HG02763 (cell line): Measurements from ENCODE around the gene SFXN2.
"Not testable (repeated sequence)": the region's sequence is repeated elsewhere in the genome, so short reads cannot be mapped to it uniquely, and the experiment has no call there.

Experiments
- ATAC-seq: cut with Tn5 transposase; IDR thresholded peaks from one replicate; pipeline ENCODE4 v1.9.1; 2021; ENCODE audit warnings: mild to moderate bottlenecking, moderate library complexity; ENCODE audit not compliant: unreplicated experiment

Gene SFXN2

GRCh38 chr10:102752266-102752930, 38.0 kb downstream of the SFXN2 start:
- no peak for ATAC-seq

DNA sequence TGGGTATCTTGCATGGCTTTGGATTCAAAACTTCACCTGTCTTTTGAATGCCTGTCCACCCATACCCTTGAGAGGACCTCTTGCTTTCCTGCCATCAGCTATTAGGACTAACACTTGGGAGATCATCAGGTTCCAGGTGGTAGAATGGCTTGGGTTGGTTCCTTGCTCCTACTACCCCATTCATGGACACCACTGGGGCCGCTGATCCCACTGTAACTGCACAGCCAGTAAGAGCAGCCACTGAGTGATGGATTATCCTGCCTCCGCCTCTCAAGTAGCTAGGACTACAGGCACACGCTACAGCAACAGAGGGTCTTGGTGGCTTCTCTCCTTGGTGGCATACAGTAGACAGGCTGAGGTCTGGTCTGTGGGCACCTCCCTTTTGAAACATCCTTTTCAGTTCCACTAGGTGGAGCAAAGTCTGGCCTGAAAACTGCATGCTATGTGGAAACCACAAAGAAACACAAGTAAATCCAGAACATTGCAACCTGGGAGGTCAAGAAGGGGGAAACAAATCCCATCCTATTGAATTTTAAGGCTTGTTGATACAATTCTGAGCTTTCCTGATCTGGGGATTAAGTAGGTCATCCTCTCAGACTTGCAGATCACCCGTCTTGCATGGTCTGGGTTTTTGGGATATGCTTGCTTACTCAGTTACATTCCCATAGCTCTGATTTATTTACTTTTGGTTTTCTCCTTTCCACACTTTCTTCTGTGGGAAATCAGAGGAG, 38.7 kb downstream of the SFXN2 start:
- no peak for ATAC-seq

GRCh38 chr10:102753718-102754117, 39.3 kb downstream of the SFXN2 start:
- ATAC-seq: no peak

DNA sequence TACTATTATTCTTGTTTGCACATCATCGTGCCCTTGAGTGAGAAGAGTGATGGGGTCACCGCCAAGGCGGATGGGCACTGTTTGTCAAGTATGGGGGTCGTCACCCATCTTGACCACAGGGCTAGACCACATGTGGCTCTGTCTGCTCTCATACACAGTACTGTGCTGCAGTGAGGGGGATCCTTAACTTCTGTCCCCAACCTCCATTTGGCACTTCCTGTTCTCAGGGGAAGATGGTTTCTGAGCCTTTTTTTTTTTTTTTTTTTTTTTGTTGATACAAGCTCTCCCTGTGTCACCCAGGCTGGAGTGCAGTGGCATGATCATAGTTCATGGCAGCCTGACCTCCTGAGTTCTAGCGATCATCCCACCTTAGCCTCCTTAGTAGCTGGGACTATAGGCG, 42.9 kb downstream of the SFXN2 start:
- no peak for ATAC-seq

GRCh38 chr10:102758240-102758932, 44.0 kb downstream of the SFXN2 start:
- no peak for ATAC-seq

DNA sequence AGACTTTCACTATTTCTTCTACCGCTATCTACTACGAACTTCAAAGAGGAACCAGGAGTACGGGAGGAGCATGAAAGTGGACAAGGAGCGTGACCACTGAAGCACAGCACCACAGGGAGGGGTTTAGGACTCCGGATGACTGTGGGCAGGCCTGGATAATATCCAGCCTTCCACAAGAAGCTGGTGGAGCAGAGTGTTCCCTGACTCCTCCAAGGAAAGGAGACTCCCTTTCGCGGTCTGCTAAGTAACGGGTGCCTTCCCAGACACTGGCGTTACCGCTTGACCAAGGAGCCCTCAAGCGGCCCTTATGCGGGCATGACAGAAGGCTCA, 44.5 kb downstream of the SFXN2 start:
- not testable (repeated sequence) for ATAC-seq

GRCh38 chr10:102759497-102760210, 45.2 kb downstream of the SFXN2 start:
- ATAC-seq: no peak

DNA sequence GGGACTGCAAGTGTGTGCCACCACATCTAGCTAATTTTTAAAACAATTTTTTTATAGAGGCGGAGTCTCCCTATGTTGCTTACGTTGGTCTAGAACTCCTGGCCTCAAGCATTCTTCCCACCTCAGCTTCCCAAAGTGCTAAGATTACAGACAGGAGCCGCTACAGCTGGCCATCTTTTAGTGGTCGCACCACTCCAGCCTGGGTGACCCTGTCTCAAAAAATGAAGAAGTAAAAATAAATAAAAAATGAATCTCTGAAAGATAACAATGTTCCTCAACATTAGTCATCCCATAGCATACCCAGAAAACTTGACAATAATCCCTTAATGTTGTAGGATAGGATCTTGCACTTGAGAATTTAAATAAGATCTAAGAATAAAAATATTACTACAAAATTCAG, 47.5 kb downstream of the SFXN2 start:
- ATAC-seq: no peak

DNA sequence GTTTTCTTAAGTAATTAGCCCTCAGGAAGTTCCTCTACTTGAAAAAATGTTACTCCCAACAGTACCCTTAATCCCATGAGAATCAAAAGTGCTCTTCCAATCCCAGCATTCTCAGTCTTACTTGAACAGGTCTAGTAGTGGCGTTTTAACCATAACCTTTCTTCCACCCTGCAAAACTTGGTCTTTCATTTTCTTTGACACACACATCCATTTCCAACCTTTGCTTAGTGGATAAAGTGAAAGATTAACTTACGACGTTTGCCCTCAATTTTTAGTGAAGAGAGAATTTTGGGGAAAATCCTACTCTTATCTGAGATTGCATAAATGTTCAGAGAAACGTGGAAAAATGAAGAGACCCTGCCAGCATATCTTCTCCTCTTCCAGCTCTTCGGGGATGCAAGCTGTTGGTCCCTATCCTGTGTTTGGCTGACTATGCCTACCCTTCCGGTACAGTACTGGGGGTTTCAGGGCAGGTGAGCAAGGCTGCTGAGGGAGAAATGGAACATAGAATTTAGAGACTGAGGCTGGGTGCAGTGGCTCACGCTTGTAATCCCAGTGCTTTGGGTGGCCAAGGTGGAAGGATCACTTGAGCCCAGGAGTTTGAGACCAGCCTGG, 48.1 kb downstream of the SFXN2 start:
- ATAC-seq: no peak

- ATAC-seq: no peak
These were observed 48.7 kb downstream of the SFXN2 start for GRCh38 chr10:102763037-102763607.

DNA sequence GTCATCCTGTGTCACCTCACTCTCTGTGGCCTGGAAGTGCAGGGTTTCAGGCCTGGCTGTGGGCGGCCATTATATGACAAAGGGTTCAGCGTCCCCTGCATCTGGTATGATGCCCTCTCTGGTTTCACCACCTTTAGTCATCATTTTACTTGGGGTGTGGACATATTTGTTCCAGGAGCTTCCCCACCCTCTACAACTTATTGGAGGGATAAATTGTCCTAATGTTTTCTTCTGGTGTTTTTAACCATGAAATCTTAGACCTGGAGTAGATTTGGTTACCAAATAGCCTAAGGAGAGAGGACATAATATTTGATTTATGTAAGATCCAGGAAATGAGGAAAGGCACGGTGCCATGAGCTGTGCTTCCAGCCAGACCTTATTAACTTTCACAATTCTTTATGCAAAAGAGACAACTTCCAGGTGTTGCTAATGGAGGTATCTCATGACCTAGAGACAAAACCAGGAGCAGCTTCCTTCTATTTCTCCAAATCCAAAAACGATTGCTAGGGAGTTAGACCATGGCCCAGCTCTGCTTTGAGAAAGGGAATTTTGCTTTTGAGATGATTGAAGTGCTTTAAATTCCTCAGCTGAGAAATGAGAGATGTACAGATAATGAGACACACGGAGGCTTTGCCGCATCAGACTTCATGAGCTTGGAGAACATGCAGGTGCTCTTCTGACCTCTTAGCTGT, 50.2 kb downstream of the SFXN2 start:
- ATAC-seq: no peak

- no peak for ATAC-seq
These were observed 50.9 kb downstream of the SFXN2 start for GRCh38 chr10:102765336-102765735.

GRCh38 chr10:102767428-102768160, 53.2 kb downstream of the SFXN2 start:
- no peak for ATAC-seq

- ATAC-seq: no peak
These were observed 55.1 kb downstream of the SFXN2 start for GRCh38 chr10:102769375-102770107.

DNA sequence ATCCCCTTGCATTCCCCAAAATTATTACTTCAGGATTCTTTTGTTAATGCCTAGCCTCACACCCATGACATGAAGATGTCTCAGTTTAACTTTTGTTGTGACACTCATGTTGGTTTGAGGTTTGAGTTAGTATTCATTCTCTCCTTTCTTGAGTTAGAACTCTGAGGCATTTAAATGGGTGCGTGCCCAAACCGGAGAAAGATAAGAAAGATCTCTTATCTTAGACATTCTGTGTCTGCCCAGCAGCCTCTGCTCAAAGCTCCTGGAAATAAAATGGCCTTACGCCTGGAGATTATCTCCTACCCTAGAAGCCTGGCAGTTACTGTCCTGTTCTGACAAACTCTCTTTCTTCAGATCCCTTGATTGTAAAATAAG, 55.7 kb downstream of the SFXN2 start:
- no peak for ATAC-seq

DNA sequence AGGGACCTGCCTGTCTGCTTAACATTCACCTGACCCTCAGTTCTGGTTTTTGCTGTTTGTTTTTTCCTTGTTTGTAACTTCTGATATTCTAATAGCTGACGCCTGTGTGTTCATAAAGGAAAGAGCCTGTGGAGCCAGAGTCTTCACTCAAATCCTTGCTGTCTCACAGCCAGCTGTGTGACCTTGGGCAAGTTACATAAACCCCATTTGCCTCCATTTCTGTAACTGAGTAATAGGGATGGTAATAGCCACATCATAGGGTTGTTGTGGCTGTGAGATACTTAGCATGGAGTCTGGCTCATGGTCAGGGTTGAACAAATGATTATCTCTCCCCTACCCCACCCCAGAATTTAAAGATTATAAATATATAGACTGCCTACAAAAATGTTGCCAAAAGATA, 56.4 kb downstream of the SFXN2 start:
- ATAC-seq: no peak

GRCh38 chr10:102773320-102773719, 58.9 kb downstream of the SFXN2 start:
- ATAC-seq: no peak

DNA sequence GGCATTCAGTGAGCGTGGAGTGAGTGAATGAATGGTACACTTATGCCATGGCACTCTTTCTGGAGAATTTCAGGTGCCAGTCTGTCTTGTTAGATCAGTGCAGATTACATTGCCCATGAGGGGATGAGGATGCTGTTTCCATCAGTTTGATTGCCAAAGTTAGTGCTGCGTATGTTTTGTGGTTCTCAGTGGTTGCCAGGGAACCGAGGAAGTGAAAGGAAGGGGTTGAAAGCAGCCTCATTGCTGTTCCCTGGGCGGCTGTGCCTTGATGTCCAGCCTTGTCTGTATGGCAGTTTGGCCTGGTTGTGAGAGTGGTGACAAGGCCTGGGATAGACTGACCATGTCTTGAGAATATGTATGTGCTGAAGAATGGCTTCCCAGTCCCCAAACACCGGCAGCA, 59.5 kb downstream of the SFXN2 start:
- ATAC-seq: no peak
